Heart right ventricle (tissue), 16 donors: ENCODE data around the gene RETREG2. TPM values are rescaled to one million over a fixed set of nuclear protein-coding genes. Genes with fewer than 3 reads are reported as not detected.
A peak's percentile ranks its signal among the peaks of the same experiment; 100 is the strongest.

Experiments used
- ATAC-seq, 8 donors: fragments of 200-7000 bp; cut with Tn5 transposase; one replicate each; pipeline ENCODE4 v1.9.1; 2020; ENCODE audit warnings: mild to moderate bottlenecking in 8 of 8, moderate library complexity in 8 of 8, moderate number of reproducible peaks in 1 of 8
- DNase-seq, 2 donors: peaks; one replicate each; pipeline ENCODE4 v3.0.0-alpha.2; 2020
- H3K27ac ChIP-seq, 10 donors: fragments of 200-600 bp; sonication (generic) in 2 of 10; one replicate each; pipeline versions ENCODE4 v1.5.0 to v1.8.0; 2020 to 2022; ENCODE audit warnings: mild to moderate bottlenecking in 3 of 10
- H3K27me3 ChIP-seq, 7 donors: fragments of 200-600 bp; one replicate each; pipeline ENCODE4 v1.8.0; 2021 to 2022; ENCODE audit warnings: mild to moderate bottlenecking in 2 of 7
- H3K36me3 ChIP-seq, 9 donors: fragments of 200-600 bp; sonication (generic) in 1 of 9; one replicate each; pipeline versions ENCODE4 v1.5.0 to v1.8.0; 2020 to 2022; ENCODE audit warnings: mild to moderate bottlenecking in 2 of 9
- H3K4me1 ChIP-seq, 9 donors: fragments of 200-600 bp; sonication (generic) in 1 of 9; one replicate each; pipeline versions ENCODE4 v1.5.0 to v1.8.0; 2020 to 2022; ENCODE audit warnings: mild to moderate bottlenecking in 4 of 9
- H3K4me3 ChIP-seq, 10 donors: fragments of 200-600 bp; sonication (generic) in 2 of 10; one replicate each; pipeline versions ENCODE4 v1.5.0 to v1.8.0; 2020 to 2022; ENCODE audit warnings: mild to moderate bottlenecking in 7 of 10, moderate library complexity in 2 of 10
- H3K9me3 ChIP-seq, 11 donors: fragments of 200-600 bp in 10 of 11; sonication (generic) in 2 of 11; one replicate each; pipeline versions ENCODE4 v1.5.0 to v1.8.0; 2013 to 2022; ENCODE audit warnings: mild to moderate bottlenecking in 2 of 11, control low read depth in 1 of 11, moderate library complexity in 1 of 11
- WGBS, 2 donors: extraction: QIAGEN DNeasy Blood & Tissue Kit; methylation state at CpG; one replicate each; pipeline ENCODE4 v1.1.7; 2013; ENCODE audit warnings: inconsistent platforms in 1 of 2; 5-methylcytosine and 5-hydroxymethylcytosine counted together
- intact Hi-C, 10 donors: fragments of 100-400 bp; cut with DNase I; formaldehyde crosslinking; loops; one replicate each; pipeline versions ENCODE4 v1.11.1 to v1.14.2; 2022
- polyA plus RNA-seq, 2 donors: library from polyadenylated mRNA; stranded (reverse); fragments of 200-250 nt; gene quantifications; one replicate each; pipeline ENCODE4 v1.2.3, GENCODE V29; 2013
- total RNA-seq, 10 donors: library from RNA; stranded (reverse); fragmentation: NEBNext Ultra II Directional in 3 of 10; extraction: Animal tissue kit (Norgen Biotek cat#: 25700) in 3 of 10; gene quantifications; one replicate each; pipeline versions ENCODE4 v1.2.1 to v1.2.4, GENCODE V29; 2021 to 2023
- TF ChIP-seq, protein P1 (sequence below), 9 donors: fragments of 200-600 bp; sonication (generic) in 2 of 9; IDR thresholded peaks; one replicate each; pipeline versions ENCODE4 v1.5.0 to v1.8.0; 2021 to 2022; ENCODE audit warnings: antibody characterized with exemption in 9 of 9, mild to moderate bottlenecking in 5 of 9, moderate library complexity in 1 of 9
- donor health status: Arrhythmogenic right ventricular cardiomyopathy.
- donor health status: ischemic (EF 13 %, LVEDD 7.1; RV severe dilation, severe dysfunction).
- donor health status: healthy with polysubstance abuse.
- donor health status: DM: no; HTN: yes; CAD: no.
- donor health status: DM: no; HTN: no; CAD: no.
- donor health status: ischemic (EF 25% LVEDD 6.9; RV normal size, moderate dysfunction).
- donor health status: ischemic (EF 25% LVEDD 5.7; RV mildly dilated, moderate dysfunction).
- donor health status: healthy.
- donor health status: DM: yes; HTN: yes; CAD: no.
- donor health status: Ischemic cardiomyopathy.
- donor health status: ischemic (EF 35%, LVEDD 5.7; RV mildly dilated, moderate dysfunction).
- donor health status: nonischemic (EF 11% LVEDD 7.7; RV severe dilation, severe dysfunction).
- donor health status: DM: yes; HTN: yes; CAD: no.
- donor health status: PGD.
- donor health status: ischemic (EF 29% LVEDD 5.4; RV normal size, mild dysfunction).
- donor health status: nonischemic (EF 23%, LVEDD 6.1; RV moderate dilation, normal function).

The RETREG2 gene
- total and polyA plus RNA-seq, 12 donors: 11.3 to 47.3 (median 30.6) TPM

DNA sequence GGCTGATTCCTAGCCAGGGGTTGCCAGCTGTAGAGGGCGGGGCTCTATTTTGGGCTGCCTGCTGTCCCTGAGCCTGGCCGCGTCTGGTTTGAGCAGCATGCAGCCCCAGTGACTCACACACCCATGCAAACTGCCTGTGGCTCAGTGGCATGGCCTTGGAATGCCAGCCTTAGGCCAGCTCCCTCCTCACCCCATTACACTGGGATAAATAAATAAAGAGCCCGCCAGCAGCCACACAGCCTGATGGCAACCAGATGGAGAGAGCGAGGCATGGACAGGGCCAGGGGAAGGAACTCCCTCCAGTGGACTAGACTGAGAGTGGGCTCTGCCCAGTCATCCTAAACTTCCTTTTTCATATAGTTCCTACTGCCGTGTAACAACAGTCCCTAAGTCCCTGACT lies 35.7 kb upstream of the RETREG2 start:
- TF ChIP-seq, protein P1, sequence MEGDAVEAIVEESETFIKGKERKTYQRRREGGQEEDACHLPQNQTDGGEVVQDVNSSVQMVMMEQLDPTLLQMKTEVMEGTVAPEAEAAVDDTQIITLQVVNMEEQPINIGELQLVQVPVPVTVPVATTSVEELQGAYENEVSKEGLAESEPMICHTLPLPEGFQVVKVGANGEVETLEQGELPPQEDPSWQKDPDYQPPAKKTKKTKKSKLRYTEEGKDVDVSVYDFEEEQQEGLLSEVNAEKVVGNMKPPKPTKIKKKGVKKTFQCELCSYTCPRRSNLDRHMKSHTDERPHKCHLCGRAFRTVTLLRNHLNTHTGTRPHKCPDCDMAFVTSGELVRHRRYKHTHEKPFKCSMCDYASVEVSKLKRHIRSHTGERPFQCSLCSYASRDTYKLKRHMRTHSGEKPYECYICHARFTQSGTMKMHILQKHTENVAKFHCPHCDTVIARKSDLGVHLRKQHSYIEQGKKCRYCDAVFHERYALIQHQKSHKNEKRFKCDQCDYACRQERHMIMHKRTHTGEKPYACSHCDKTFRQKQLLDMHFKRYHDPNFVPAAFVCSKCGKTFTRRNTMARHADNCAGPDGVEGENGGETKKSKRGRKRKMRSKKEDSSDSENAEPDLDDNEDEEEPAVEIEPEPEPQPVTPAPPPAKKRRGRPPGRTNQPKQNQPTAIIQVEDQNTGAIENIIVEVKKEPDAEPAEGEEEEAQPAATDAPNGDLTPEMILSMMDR (IDR thresholded peaks at IDR 0.05): no peak
- Histone ChIP-seq H3K27ac (no peak overlapping the region), H3K9me3 (peaks cover 0 to 6% (median 0%) of the 10 kb centered on the region in 11 donors), H3K4me1 (no peaks in the 10 kb centered on the region), H3K4me3 (no peak overlapping the region), H3K36me3 (peaks cover 0 to 94% (median 22%) of the 10 kb centered on the region in 9 donors), H3K27me3 (no peaks in the 10 kb centered on the region)
- ATAC-seq (peak in 1 of 8 donors; percentile 16), DNase-seq (no peak)
- 89 to 95% methylated on average over 6 of the region's 6 CpGs for WGBS, 2 donors
- intact Hi-C loops: no loop called here

DNA sequence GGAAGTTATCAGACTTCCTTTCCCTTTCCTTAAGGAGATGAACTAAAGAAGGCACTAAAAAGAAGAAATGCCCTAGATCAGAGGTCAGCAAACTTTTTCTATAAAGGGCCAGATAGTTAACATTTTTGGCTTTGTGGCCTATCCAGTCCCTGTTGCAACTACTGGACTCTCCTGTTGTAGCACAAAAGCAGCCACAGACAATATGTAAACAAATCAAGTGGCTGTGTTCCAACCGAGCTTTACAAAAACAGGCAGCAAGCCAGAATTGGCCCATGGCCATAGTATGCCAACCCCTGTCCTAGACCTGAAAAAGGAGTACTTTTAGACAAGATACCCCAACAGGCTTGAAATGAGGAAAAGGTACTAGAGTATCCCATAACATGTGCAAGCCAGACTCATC lies 28.4 kb upstream of the RETREG2 start:
- Histone ChIP-seq H3K4me3 (no peak overlapping the region), H3K36me3 (peaks cover 0 to 91% (median 21%) of the 10 kb centered on the region in 9 donors), H3K9me3 (no peaks in the 10 kb centered on the region), H3K4me1 (peaks cover 0 to 8% (median 0%) of the 10 kb centered on the region in 9 donors), H3K27me3 (no peaks in the 10 kb centered on the region), H3K27ac (no peak overlapping the region)
- TF ChIP-seq, protein P1 (IDR thresholded peaks at IDR 0.05): no peak
- WGBS, 2 donors: 28 to 52% methylated on average over 1 of the region's 1 CpG
- DNase-seq (no peak), ATAC-seq (no peak)
- intact Hi-C loops: loop anchor here in 7 of 10 donors (5.0 to 10.0 kb wide), 5 partner anchors 92 to 295 kb away; partner anchors contain the start of genes WNT6 (in 2 of the 7) and CRYBA2 (in 1 of the 7)

GRCh38 chr2:219155054-219155644 lies 22.9 kb upstream of the RETREG2 start:
- no peak overlapping the region for H3K27ac ChIP-seq
- peaks cover 0 to 12% (median 6%) of the 10 kb centered on the region in 9 donors for H3K4me1 ChIP-seq
- ATAC-seq (peak in 3 of 8 donors; percentile 27 to 53 (median 50)), DNase-seq (peak in 1 of 2 donors; percentile 57)
- no peaks in the 10 kb centered on the region for H3K9me3 ChIP-seq
- no peak overlapping the region for H3K4me3 ChIP-seq
- no peaks in the 10 kb centered on the region for H3K27me3 ChIP-seq
- TF ChIP-seq, protein P1 (IDR thresholded peaks at IDR 0.05): peak; percentile 49 to 77 (median 66)
- 13 to 16% methylated on average over 4 of the region's 4 CpGs for WGBS, 2 donors
- intact Hi-C loops: loop anchor here in 6 of 10 donors (1.0 to 10.0 kb wide), 9 partner anchors 36 to 300 kb away; partner anchors contain the start of genes WNT6 (in 2 of the 6) and CRYBA2 (in 1 of the 6)
- peaks cover 0 to 66% (median 15%) of the 10 kb centered on the region in 9 donors for H3K36me3 ChIP-seq

DNA sequence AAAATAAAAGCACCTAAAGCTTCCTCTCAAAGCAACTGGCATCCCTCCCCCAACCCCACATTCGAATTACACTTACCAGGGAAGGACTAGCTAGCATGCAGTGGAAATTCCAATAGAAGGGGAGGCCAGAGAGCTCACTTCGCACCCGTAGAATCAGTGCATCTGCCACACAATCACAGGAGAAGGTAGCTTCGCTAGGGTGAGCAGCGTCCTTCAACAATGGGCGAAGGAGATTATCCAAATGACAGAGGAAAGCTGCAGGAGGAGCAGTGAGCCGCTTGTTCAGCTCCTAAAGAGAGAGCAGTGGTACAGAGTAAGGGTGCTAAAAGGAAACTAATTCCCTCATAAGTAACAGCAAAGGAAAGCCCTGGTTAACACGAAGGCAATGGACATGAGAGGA lies 20.7 kb upstream of the RETREG2 start:
- WGBS, 2 donors: 91 to 92% methylated on average over 8 of the region's 8 CpGs
- peaks cover 0 to 52% (median 15%) of the 10 kb centered on the region in 9 donors for H3K36me3 ChIP-seq
- no peak for DNase-seq
- peaks cover 0 to 19% (median 11%) of the 10 kb centered on the region in 9 donors for H3K4me1 ChIP-seq
- ATAC-seq: no peak
- no peaks in the 10 kb centered on the region for H3K27me3 ChIP-seq
- no peak overlapping the region for H3K27ac ChIP-seq
- intact Hi-C loops: loop anchor here in 6 of 10 donors (2.0 to 10.0 kb wide), 6 partner anchors 99 to 303 kb away; partner anchors contain the start of genes WNT6 (in 2 of the 6) and CRYBA2 (in 1 of the 6)
- no peak overlapping the region for H3K4me3 ChIP-seq
- no peaks in the 10 kb centered on the region for H3K9me3 ChIP-seq
- TF ChIP-seq, protein P1 (IDR thresholded peaks at IDR 0.05): no peak
